HG02588 (cell line): Measurements from ENCODE around the gene CNTNAP4.

ENCODE experiments used
- ATAC-seq: cut with Tn5 transposase; IDR thresholded peaks from one replicate; pipeline ENCODE4 v1.9.1; 2021; ENCODE audit warnings: mild to moderate bottlenecking, moderate library complexity; ENCODE audit not compliant: unreplicated experiment

Gene CNTNAP4

GRCh38 chr16:76484020-76484419 is 206.8 kb downstream of the CNTNAP4 start:
- no peak for ATAC-seq

- ATAC-seq, result no peak
Observed at GRCh38 chr16:76486740-76487139, 209.5 kb downstream of the CNTNAP4 start.

- no peak for ATAC-seq
Observed at GRCh38 chr16:76487411-76488064, 210.3 kb downstream of the CNTNAP4 start.

- ATAC-seq, result no peak
Observed at GRCh38 chr16:76488065-76488417, 210.8 kb downstream of the CNTNAP4 start.

GRCh38 chr16:76490036-76490639 is 212.9 kb downstream of the CNTNAP4 start:
- ATAC-seq, result no peak

- no peak for ATAC-seq
Observed at GRCh38 chr16:76500006-76500405, 222.8 kb downstream of the CNTNAP4 start.

- ATAC-seq, result no peak
Observed at GRCh38 chr16:76502063-76502462, 224.9 kb downstream of the CNTNAP4 start.

- no peak for ATAC-seq
Observed at GRCh38 chr16:76502555-76502954, 225.4 kb downstream of the CNTNAP4 start.

GRCh38 chr16:76503091-76503490 is 225.9 kb downstream of the CNTNAP4 start:
- no peak for ATAC-seq

- ATAC-seq, result no peak
Observed at GRCh38 chr16:76511203-76511602, 234.0 kb downstream of the CNTNAP4 start.

- no peak for ATAC-seq
Observed at GRCh38 chr16:76518781-76519180, 241.6 kb downstream of the CNTNAP4 start.

- no peak for ATAC-seq
Observed at GRCh38 chr16:76524356-76524755, 247.2 kb downstream of the CNTNAP4 start.

- no peak for ATAC-seq
Observed at GRCh38 chr16:76524769-76525168, 247.6 kb downstream of the CNTNAP4 start.

GRCh38 chr16:76527244-76527643 is 250.0 kb downstream of the CNTNAP4 start:
- ATAC-seq, result no peak

GRCh38 chr16:76529120-76529519 is 251.9 kb downstream of the CNTNAP4 start:
- ATAC-seq, result no peak

GRCh38 chr16:76531236-76531635 is 254.0 kb downstream of the CNTNAP4 start:
- no peak for ATAC-seq

- no peak for ATAC-seq
Observed at GRCh38 chr16:76532188-76532973, 255.2 kb downstream of the CNTNAP4 start.

GRCh38 chr16:76539609-76540008 is 262.4 kb downstream of the CNTNAP4 start:
- ATAC-seq, result no peak

GRCh38 chr16:76541070-76541469 is 263.9 kb downstream of the CNTNAP4 start:
- ATAC-seq, result no peak

GRCh38 chr16:76565542-76565941 is 288.3 kb downstream of the CNTNAP4 start:
- ATAC-seq, result no peak

- no peak for ATAC-seq
Observed at GRCh38 chr16:76571755-76572154, 294.6 kb downstream of the CNTNAP4 start.

GRCh38 chr16:76573281-76573680 is 296.1 kb downstream of the CNTNAP4 start:
- no peak for ATAC-seq
